Measurements from ENCODE around the gene NDP.

NDP gene, protein sequence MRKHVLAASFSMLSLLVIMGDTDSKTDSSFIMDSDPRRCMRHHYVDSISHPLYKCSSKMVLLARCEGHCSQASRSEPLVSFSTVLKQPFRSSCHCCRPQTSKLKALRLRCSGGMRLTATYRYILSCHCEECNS

GRCh38 chrX:43973249-43974099 is at the start of gene NDP:
Gene NDP (minus strand): TSS chrX:43973390. CDS start chrX:43958645, 14,745 bp downstream.
- no peak for DNase-seq

GRCh38 chrX:44022964-44023363 is 49.8 kb upstream of the NDP start:
- no peak for DNase-seq

DNA sequence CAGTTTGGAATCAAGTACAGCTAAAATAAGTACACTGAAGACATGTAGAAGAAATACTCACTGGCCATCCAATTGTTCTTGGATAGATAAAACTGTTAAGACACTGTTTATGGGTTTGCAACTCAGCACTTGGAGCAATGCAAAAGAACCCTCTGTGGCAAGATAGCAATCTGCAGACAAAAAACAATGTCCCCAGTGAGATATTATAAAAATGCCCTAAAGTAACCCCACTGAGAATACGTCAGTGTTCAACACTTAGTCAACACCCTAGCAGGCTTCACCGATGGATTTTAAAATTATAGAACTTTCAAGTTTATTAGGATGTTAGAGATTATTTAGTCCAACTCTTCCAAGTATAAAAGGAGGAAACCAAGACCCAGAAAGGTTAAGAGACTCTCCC is 47.5 kb upstream of the NDP start:
- DNase-seq, result no peak

GRCh38 chrX:44019911-44020310 is 46.7 kb upstream of the NDP start:
- no peak for DNase-seq

DNA sequence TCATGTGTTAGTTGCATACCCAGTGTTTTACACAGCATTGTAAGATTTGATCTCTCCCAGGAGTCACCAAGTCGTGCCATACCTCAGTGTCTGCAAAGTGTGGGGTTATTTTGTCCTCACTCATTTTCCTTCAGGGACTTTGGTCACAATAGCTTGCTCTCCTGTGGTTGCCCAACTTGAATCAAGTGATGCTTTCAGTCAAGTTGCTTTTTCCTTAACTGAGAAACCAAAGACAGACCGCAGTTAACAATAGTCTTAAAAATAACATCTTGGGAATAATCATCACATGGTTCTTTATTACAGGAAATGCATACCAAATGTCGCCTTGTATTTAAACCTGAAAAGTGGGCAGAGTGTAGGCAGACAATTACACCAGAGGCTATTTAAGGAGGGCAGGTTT is 44.5 kb upstream of the NDP start:
- no peak for DNase-seq

DNA sequence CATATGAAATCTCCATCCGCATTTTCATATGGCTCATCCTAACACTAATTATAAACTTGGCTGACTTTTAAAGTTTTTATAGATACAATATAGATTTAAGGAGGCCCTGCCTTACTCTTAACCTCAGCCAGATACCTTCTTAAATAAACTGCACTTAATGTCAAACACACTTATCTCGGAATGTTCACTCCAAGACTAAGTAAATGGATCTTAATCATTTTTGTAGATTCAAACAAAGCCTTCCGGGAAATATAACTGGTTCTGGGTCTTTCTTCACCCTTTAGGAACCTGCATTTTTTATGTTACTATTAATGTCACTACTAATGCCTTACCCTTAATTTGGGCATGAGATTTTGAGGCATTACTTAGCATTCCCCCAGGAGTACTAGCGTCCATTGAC is 43.7 kb upstream of the NDP start:
- no peak for DNase-seq

DNA sequence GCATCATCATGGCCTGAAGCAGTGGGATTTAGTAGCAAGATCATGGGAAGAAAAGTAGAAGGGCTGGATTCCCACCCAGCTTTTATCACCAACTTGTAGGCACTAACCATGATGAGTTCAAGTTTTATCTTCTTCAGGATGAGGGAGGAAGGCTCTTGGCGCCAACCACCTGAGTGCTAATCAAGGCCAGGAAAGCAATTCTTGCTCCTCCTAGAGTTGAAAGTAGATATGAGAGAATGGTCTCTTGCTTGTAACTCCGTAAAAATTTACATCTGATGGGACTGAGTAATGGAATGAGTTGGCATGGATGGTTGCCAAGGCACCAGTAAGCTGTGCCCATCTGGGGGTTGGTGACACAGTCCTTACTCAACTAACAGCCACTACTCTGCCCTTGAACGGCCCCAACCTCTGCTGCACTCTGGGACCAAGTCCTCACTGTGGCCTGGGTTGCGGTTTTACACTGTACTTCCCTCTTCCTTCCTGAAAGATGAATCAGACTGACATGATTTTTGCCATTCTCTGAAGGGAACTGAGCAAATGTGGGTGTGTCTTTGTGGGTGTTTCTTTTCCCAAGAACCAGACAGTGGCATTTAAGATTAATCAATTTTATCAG is 39.4 kb upstream of the NDP start:
- peak; percentile 18 for DNase-seq

DNA sequence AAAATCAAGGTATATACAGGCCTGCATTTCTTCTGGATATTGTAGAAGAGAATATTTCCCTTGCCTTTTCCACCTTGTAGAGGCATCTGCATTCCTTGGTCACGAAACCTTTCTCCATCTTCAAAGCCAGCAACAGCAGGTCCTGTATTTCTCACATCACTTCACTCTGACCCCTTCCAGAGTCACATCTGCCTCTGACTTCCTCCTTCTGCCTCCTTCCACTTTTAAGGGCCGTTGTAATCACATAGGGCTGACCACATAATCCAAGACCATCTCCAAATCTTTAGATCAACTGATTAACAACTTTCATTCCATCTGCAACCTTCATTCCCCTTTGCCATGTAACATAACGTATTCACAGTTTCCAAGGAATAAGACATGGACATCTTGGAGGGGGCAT is 38.3 kb upstream of the NDP start:
- no peak for DNase-seq

GRCh38 chrX:44010626-44011025 is 37.4 kb upstream of the NDP start:
- no peak for DNase-seq

DNA sequence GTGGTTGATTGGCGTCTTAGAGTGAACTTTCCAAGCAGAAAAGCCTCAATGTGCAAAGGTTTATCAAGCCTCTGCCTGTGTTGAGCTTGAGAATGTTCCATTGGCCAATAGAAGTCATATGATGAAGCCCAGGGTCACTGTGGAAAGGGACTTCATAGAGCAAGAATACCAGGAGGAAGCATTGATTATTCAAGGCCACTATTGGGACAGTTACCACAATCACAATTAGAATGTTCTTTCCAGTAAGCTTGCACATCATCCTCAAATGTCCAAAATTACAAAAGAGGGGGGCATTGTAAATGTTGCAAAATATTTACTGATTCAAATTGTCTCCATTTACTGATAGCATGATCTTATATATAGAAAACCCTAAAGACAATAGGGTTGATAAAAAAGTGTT is 32.9 kb upstream of the NDP start:
- DNase-seq, result no peak

DNA sequence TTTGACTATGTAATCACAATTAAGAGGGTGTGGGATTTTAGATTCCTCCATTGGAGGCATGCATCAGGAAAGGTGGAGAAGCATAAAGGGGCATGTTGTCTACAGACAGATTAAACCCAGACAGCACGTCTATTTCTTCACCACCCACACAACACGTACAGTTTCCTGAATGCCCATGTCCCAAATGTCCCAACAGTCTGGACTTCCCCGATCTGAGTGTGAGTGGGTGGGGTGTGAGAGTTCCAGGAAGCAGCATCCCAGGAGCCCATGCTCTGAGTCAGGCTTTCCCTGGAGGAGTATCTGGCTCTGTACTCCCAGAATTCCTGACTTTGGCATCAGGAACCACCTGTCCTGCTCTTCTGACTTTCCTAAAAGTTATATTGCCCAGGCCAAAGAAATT is 30.8 kb upstream of the NDP start:
- no peak for DNase-seq

DNA sequence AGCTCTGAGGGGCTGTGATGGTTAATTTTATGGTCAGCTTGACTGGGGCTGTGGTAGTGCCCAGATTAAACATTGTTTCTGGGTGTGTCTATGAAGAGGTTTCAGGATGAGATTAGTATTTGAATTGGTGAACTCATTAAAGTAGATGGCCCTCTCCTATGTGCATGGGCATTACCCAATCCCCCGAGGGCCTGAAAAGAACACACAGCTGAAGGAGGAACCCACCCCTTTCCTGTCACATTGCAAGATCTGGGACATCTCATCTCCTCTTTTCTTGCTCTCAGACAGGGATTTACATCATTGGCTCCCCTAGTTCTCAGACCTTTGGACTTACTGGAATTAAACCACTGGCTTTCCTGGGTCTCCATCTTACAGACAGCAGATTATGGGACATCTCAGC is 29.4 kb upstream of the NDP start:
- DNase-seq, result no peak

GRCh38 chrX:43998374-43998773 is 25.2 kb upstream of the NDP start:
- DNase-seq, result no peak

GRCh38 chrX:43996491-43996890 is 23.3 kb upstream of the NDP start:
- DNase-seq, result no peak

- DNase-seq, result no peak
Observed at GRCh38 chrX:43986083-43986482, 12.9 kb upstream of the NDP start.

DNA sequence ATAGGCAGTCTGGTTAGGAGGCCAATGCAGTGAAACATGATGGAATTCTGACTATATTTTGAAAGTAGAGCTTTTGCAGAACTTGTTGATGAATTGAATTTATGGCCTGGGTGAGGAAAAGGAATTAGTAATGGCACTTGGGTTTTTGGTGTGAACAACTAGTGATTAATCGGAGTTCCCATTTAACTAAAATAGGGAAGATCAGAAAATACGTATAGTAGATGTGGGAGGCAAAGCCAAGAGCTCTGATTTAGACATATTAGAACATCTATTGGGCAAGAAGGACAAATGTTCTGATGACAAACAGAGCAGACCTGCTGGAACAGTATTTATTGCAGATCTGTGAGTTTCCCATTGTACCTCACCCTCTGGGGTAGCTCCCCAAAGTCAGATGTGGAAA is 12.3 kb upstream of the NDP start:
- DNase-seq, result no peak

DNA sequence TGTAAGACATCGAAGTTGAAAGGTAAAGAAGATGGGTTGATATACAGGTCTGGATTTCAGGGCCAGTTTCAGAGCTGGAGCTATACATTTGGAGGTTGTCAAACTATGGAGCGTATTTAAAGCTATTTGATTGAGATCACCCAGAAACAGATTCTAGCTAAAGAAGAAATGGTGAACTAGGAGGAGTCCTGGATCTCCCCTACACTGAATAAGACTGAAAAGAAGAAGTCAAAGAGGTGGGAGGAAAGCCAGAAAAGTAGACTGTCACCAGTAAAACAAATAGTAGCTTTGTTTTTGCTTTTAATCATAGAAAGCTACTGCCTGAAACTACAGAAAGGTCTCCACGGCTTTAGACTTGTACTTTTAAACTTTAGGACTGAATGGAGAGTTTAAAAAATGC is 5.0 kb upstream of the NDP start:
- no peak for DNase-seq

GRCh38 chrX:43976205-43976604 is 3.0 kb upstream of the NDP start:
- no peak for DNase-seq

DNA sequence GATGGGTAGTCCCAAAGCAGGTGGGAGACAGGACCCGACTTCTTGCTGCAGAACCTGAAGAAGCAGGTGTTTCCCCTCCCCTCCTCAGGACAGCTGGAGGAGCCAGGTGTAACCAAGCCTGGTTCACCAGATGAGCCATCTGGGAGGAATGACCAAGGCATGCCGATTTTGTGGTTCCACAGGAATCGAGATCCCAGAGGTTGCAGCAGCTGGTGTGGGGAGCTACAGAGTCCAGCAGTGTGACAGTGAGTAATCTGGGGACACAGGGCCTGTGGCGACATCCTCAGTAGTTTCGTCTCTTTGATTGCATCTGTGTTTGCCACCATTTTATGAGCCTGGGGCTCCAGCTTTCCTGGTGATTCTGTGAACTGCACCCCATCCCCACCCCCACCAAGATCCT is 2.6 kb upstream of the NDP start:
- DNase-seq, result no peak

GRCh38 chrX:43974741-43975465 is 1.7 kb upstream of the NDP start:
- no peak for DNase-seq

DNA sequence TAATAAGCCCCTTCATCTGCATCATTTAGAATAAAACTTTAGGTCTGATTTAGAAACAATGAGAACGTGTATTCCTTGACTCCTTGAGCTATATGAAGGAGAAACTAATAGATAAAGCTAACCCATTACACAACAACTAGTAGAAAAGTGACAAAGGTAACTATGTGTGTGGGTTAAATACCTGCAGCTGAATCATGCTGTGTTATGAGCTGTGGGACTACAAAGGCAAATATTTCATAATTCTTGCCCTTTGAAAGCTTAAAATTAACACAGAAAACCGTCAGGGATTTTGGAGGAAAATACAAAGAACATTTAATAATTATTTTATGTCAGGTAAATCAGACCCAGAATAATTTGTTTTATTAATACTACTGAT is 898 bp upstream of the NDP start:
- DNase-seq, result no peak

- DNase-seq, result no peak
Observed at GRCh38 chrX:43971966-43972961, 926 bp downstream of the NDP start.

GRCh38 chrX:43970528-43970927 is 2.7 kb downstream of the NDP start:
- DNase-seq, result no peak

Measured in stimulated activated CD4-positive, alpha-beta T cell treated with anti-CD3 and anti-CD28 coated beads, Interleukin-12 subunit alpha, Interleukin-12 subunit beta, amount 100 ng/mL, for 4 hours (primary cell).